HepG2 (cell line): ENCODE measurements around the gene CTNND1. TPM values are rescaled to one million over a fixed set of nuclear protein-coding genes. Genes with fewer than 3 reads are reported as not detected.

Experiments
- ARNT2 ChIP-seq: sonication (generic); formaldehyde crosslinking; IDR thresholded peaks from 2 replicates; pipeline ENCODE4 v1.8.0; 2022; ENCODE audit warnings: mild to moderate bottlenecking, low read depth, missing genetic modification reagents, moderate library complexity
- ASH2L ChIP-seq: fragments of 300-600, 200-600 bp; sonication (generic); IDR thresholded peaks from 2 replicates; pipeline ENCODE4 v1.7.0; 2017; ENCODE audit warnings: low read depth, mild to moderate bottlenecking, moderate library complexity, mixed read lengths, low read length; ENCODE audit not compliant: insufficient read length
- BCL6 ChIP-seq: IDR thresholded peaks from 2 replicates; pipeline ENCODE4 v1.6.1; 2016; ENCODE audit warnings: missing genetic modification reagents, missing compliant biosample characterization
- CERS6 ChIP-seq: sonication (generic); formaldehyde crosslinking; IDR thresholded peaks from 2 replicates; pipeline ENCODE4 v1.5.0; 2020; ENCODE audit warnings: missing genetic modification reagents
- FOXM1 ChIP-seq: sonication (generic); formaldehyde crosslinking; IDR thresholded peaks from 2 replicates; pipeline ENCODE4 v1.5.0; 2020; ENCODE audit warnings: missing genetic modification reagents
- KLF6 ChIP-seq: IDR thresholded peaks from 2 replicates; pipeline ENCODE4 v1.8.0; 2016; ENCODE audit warnings: missing biosample characterization, missing genetic modification reagents
- MATR3 ChIP-seq: sonication (generic); formaldehyde crosslinking; IDR thresholded peaks from 2 replicates; pipeline ENCODE4 v1.4.0; 2020; ENCODE audit warnings: missing genetic modification reagents
- PREB ChIP-seq: sonication (generic); formaldehyde crosslinking; IDR thresholded peaks from 2 replicates; pipeline ENCODE4 v1.4.0; 2020; ENCODE audit warnings: missing genetic modification reagents
- RBM22 ChIP-seq: fragments of 200-400 bp; formaldehyde crosslinking; optimal IDR thresholded peaks from 2 replicates; pipeline ENCODE3; 2017; ENCODE audit warnings: mild to moderate bottlenecking, low read length, moderate library complexity
- SAFB2 ChIP-seq: sonication (generic); formaldehyde crosslinking; IDR thresholded peaks from 2 replicates; pipeline ENCODE4 v1.5.1; 2020; ENCODE audit warnings: missing genetic modification reagents, low read depth, mild to moderate bottlenecking, borderline replicate concordance
- SP5 ChIP-seq: IDR thresholded peaks from 2 replicates; pipeline ENCODE4 v1.6.1; 2016; ENCODE audit warnings: low read depth, borderline replicate concordance
- YEATS2 ChIP-seq: sonication (generic); formaldehyde crosslinking; IDR thresholded peaks from 2 replicates; pipeline ENCODE4 v1.4.0; 2020; ENCODE audit warnings: missing genetic modification reagents, borderline replicate concordance
- ZBTB26 ChIP-seq: IDR thresholded peaks from 2 replicates; pipeline ENCODE4 v1.6.1; 2016; ENCODE audit warnings: missing compliant biosample characterization, missing genetic modification reagents, borderline replicate concordance
- ZNF282 ChIP-seq: fragments of 450-650 bp; IDR thresholded peaks from 2 replicates; pipeline ENCODE4 v1.6.1; 2018; ENCODE audit not compliant: partially characterized antibody
- ZNF781 ChIP-seq: sonication (generic); formaldehyde crosslinking; IDR thresholded peaks from 2 replicates; pipeline ENCODE4 v1.5.1; 2020; ENCODE audit warnings: borderline replicate concordance, mild to moderate bottlenecking, missing genetic modification reagents; ENCODE audit errors: not compliant biosample characterization
- polyA plus RNA-seq, 8 experiments: library from polyadenylated mRNA; depleted of rRNA in 3 of 8; stranded (reverse) in 7 of 8; unstranded in 1 of 8; fragments of >200 nt; fragmentation: Illumina TruSeq in 4 of 8; extraction: Trizol in 4 of 8; gene quantifications; 2 replicates each; pipeline versions ENCODE4 v1.2.1 to v1.2.3, GENCODE V29; 2011 to 2016; ENCODE audit warnings: low read depth in 4 of 8, missing spikeins in 1 of 8, mixed read lengths in 1 of 8; ENCODE audit not compliant: insufficient read depth in 1 of 8
- total RNA-seq, 5 experiments: library from RNA; depleted of rRNA; stranded (reverse); fragments of >200 nt; fragmentation: Illumina TruSeq; extraction: Trizol; gene quantifications; 2 replicates each; pipeline ENCODE4 v1.2.3, GENCODE V29; 2016; ENCODE audit warnings: low read depth in 1 of 5
- TF ChIP-seq, protein P1 (sequence below): sonication (generic); formaldehyde crosslinking; IDR thresholded peaks from 2 replicates; pipeline ENCODE4 v1.8.1; 2023; ENCODE audit warnings: mild to moderate bottlenecking, missing genetic modification reagents, borderline replicate concordance
- TF ChIP-seq, protein P2 (sequence below): sonication (generic); formaldehyde crosslinking; IDR thresholded peaks from 2 replicates; pipeline ENCODE4 v1.4.0; 2020; ENCODE audit warnings: mild to moderate bottlenecking, missing genetic modification reagents
- TF ChIP-seq, protein P3 (sequence below): IDR thresholded peaks from 2 replicates; pipeline ENCODE4 v1.6.1; 2016; ENCODE audit warnings: missing biosample characterization, missing genetic modification reagents, low read depth

The CTNND1 gene
- total and polyA plus RNA-seq, 2 of the 13 experiments (the other 11 are each of a cell fraction or from before 2014, with no cell fraction given), result 117 to 128 TPM

- no peak for TF ChIP-seq ZNF282
- no peak for TF ChIP-seq PREB
- TF ChIP-seq, protein P1, sequence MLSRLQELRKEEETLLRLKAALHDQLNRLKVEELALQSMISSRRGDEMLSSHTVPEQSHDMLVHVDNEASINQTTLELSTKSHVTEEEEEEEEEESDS (CRISPR knock-in tag), result 0 out of 2 replicates have a peak, but pooled peaks have one; percentile 15
- TF ChIP-seq SAFB2, result no peak; the same call in 1 of the 2 replicates
- TF ChIP-seq ARNT2, result no peak; the same call in 1 of the 2 replicates
- no peak for TF ChIP-seq KLF6 (CRISPR knock-in tag)
- TF ChIP-seq ASH2L, result peak; percentile 99
- peak; percentile 13 for TF ChIP-seq RBM22
- peak; percentile 97 for TF ChIP-seq BCL6
- TF ChIP-seq ZBTB26, result no peak; the same call in 1 of the 2 replicates
- TF ChIP-seq MATR3 (CRISPR knock-in tag), result no peak
- peak; percentile 76 for TF ChIP-seq SP5 (CRISPR knock-in tag)
- TF ChIP-seq CERS6 (CRISPR knock-in tag), result no peak
- no peak for TF ChIP-seq ZNF781 (CRISPR knock-in tag)
- TF ChIP-seq, protein P2, sequence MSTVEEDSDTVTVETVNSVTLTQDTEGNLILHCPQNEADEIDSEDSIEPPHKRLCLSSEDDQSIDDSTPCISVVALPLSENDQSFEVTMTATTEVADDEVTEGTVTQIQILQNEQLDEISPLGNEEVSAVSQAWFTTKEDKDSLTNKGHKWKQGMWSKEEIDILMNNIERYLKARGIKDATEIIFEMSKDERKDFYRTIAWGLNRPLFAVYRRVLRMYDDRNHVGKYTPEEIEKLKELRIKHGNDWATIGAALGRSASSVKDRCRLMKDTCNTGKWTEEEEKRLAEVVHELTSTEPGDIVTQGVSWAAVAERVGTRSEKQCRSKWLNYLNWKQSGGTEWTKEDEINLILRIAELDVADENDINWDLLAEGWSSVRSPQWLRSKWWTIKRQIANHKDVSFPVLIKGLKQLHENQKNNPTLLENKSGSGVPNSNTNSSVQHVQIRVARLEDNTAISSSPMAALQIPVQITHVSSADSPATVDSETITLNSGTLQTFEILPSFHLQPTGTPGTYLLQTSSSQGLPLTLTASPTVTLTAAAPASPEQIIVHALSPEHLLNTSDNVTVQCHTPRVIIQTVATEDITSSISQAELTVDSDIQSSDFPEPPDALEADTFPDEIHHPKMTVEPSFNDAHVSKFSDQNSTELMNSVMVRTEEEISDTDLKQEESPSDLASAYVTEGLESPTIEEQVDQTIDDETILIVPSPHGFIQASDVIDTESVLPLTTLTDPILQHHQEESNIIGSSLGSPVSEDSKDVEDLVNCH (CRISPR knock-in tag), result no peak
- TF ChIP-seq, protein P3, sequence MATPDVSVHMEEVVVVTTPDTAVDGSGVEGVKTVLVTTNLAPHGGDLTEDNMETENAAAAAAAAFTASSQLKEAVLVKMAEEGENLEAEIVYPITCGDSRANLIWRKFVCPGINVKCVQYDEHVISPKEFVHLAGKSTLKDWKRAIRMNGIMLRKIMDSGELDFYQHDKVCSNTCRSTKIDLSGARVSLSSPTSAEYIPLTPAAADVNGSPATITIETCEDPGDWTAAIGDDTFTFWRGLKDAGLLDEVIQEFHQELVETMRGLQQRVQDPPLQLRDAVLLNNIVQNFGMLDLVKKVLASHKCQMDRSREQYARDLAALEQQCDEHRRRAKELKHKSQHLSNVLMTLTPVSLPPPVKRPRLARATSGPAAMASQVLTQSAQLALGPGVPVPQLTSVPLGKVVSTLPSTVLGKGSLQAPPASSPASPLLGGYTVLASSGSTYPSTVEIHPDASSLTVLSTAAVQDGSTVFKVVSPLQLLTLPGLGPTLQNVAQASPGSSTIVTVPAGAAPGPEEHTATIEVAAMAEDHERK, result no peak
- no peak; the same call in 1 of the 2 replicates for TF ChIP-seq YEATS2 (CRISPR knock-in tag)
- TF ChIP-seq FOXM1 (CRISPR knock-in tag), result no peak
These were observed 16.9 kb downstream of the CTNND1 start (continued) for GRCh38 chr11:57778318-57779037.
